B cell (primary cell): ENCODE measurements around the gene LAMP2. TPM values are rescaled to one million over a fixed set of nuclear protein-coding genes. Genes with fewer than 3 reads are reported as not detected.

Experiments used
- ATAC-seq: fragments of 200-7000 bp; cut with Tn5 transposase; one replicate; pipeline ENCODE4 v1.10.0; 2021; ENCODE audit warnings: low read depth, mild to moderate bottlenecking, moderate number of reproducible peaks, moderate library complexity
- CTCF ChIA-PET: fragments of 350-600 bp; sonication (Branson Sonifier 250); formaldehyde crosslinking; loops from one replicate; lab custom pipeline; 2021; ENCODE audit warnings: antibody characterized with exemption, inconsistent platforms; lab: Charles Lee
- POLR2A ChIA-PET: fragments of 350-600 bp; sonication (Branson Sonifier 250); formaldehyde crosslinking; loops from one replicate; lab custom pipeline; 2021; ENCODE audit warnings: antibody characterized with exemption; lab: Charles Lee
- DNase-seq: peaks from one replicate; pipeline ENCODE4 v3.0.0; 2013
- H2AFZ ChIP-seq: 2 replicates; pipeline ENCODE4 v1.6.1; 2012; ENCODE audit warnings: mild to moderate bottlenecking, low read depth, low read length; ENCODE audit not compliant: insufficient read depth, poor library complexity, severe bottlenecking
- H3K27ac ChIP-seq, 2 donors: 1 replicate in 1 of 2; 2 replicates in 1 of 2; pipeline ENCODE4 v1.5.1; 2012 to 2013; ENCODE audit warnings: low read length in 2 of 2, mild to moderate bottlenecking in 2 of 2, moderate library complexity in 1 of 2
- H3K27me3 ChIP-seq, 4 experiments: fragments of 200-600 bp in 1 of 4; sonication (generic) in 1 of 4; replicated peaks in 1 of 4; 1 replicate in 2 of 4; 2 replicates in 2 of 4; pipeline versions ENCODE4 v1.6.1 to v1.7.0; 2013 to 2016; ENCODE audit warnings: low read length in 3 of 4, mild to moderate bottlenecking in 2 of 4, mixed read lengths in 1 of 4, moderate library complexity in 1 of 4; ENCODE audit not compliant: insufficient read depth in 4 of 4, control insufficient read depth in 3 of 4; ENCODE audit errors: control extremely low read depth in 1 of 4
- H3K36me3 ChIP-seq, 2 experiments: replicated peaks in 1 of 2; 1 replicate in 1 of 2; 2 replicates in 1 of 2; pipeline versions ENCODE4 v1.6.1 to v1.7.1; 2013; ENCODE audit warnings: low read length in 1 of 2; ENCODE audit not compliant: insufficient read depth in 2 of 2, control insufficient read depth in 1 of 2; ENCODE audit errors: control extremely low read depth in 1 of 2, extremely low read depth in 1 of 2
- H3K4me1 ChIP-seq, 2 donors: fragments of 200-600 bp in 1 of 2; sonication (generic) in 1 of 2; 1 replicate in 1 of 2; 2 replicates in 1 of 2; pipeline versions ENCODE4 v1.5.1 to v1.6.1; 2013 to 2017; ENCODE audit warnings: low read length in 2 of 2; ENCODE audit not compliant: control insufficient read depth in 2 of 2, insufficient read depth in 2 of 2
- H3K4me2 ChIP-seq: replicated peaks from 2 replicates; pipeline ENCODE3; 2012; ENCODE audit warnings: mild to moderate bottlenecking, low read depth, low read length; ENCODE audit not compliant: poor library complexity, severe bottlenecking
- H3K4me3 ChIP-seq, 5 experiments: fragments of 200-600 bp in 1 of 5; sonication (generic) in 1 of 5; 1 replicate in 3 of 5; 2 replicates in 2 of 5; pipeline versions ENCODE4 v1.5.1 to v1.7.0; 2011 to 2016; ENCODE audit warnings: low read length in 4 of 5, mild to moderate bottlenecking in 4 of 5, low read depth in 2 of 5, control low read depth in 1 of 5, moderate library complexity in 1 of 5; ENCODE audit not compliant: insufficient read depth in 1 of 5; ENCODE audit errors: control extremely low read depth in 1 of 5, extremely low read depth in 1 of 5
- H3K79me2 ChIP-seq: fragments of 200-600 bp; sonication (generic); one replicate; pipeline ENCODE4 v1.6.0; 2016; ENCODE audit warnings: low read length; ENCODE audit not compliant: control insufficient read depth, insufficient read depth
- H3K9ac ChIP-seq: fragments of 200-600 bp; sonication (generic); 2 replicates; pipeline ENCODE4 v1.6.1; 2017; ENCODE audit warnings: mild to moderate bottlenecking, low read length, moderate library complexity
- H3K9me3 ChIP-seq, 3 donors: one replicate each; pipeline versions ENCODE4 v1.6.1 to v1.7.1; 2013; ENCODE audit warnings: low read length in 2 of 3; ENCODE audit not compliant: control insufficient read depth in 2 of 3, insufficient read depth in 1 of 3; ENCODE audit errors: control extremely low read depth in 1 of 3
- H4K20me1 ChIP-seq: 2 replicates; pipeline ENCODE4 v1.6.0; 2012; ENCODE audit warnings: mild to moderate bottlenecking, low read length; ENCODE audit not compliant: insufficient read depth, control insufficient read depth, poor library complexity, severe bottlenecking
- H3K27ac Mint-ChIP-seq: one replicate; pipeline ENCODE4 v1.8.0; 2021; ENCODE audit warnings: mixed read lengths
- H3K27me3 Mint-ChIP-seq: one replicate; pipeline ENCODE4 v1.8.0; 2021; ENCODE audit warnings: mixed read lengths
- H3K4me1 Mint-ChIP-seq: one replicate; pipeline ENCODE4 v1.8.0; 2021; ENCODE audit warnings: mixed read lengths
- H3K4me3 Mint-ChIP-seq: one replicate; pipeline ENCODE4 v1.8.0; 2021; ENCODE audit warnings: mixed read lengths
- H3K9me3 Mint-ChIP-seq: one replicate; pipeline ENCODE4 v1.8.0; 2022; ENCODE audit warnings: mixed read lengths; ENCODE audit not compliant: insufficient read depth
- EZH2 ChIP-seq: IDR thresholded peaks from 2 replicates; pipeline ENCODE4 v1.6.1; 2012; ENCODE audit warnings: borderline replicate concordance, low read depth, mild to moderate bottlenecking, moderate library complexity, low read length; ENCODE audit not compliant: insufficient read depth, poor library complexity, severe bottlenecking
- WGBS: methylation state at CpG from one replicate; pipeline ENCODE4 v1.1.5; 2013; ENCODE audit warnings: missing lambda C conversion rate; ENCODE audit not compliant: insufficient coverage; 5-methylcytosine and 5-hydroxymethylcytosine counted together
- intact Hi-C: fragments of 100-400 bp; cut with micrococcal nuclease; formaldehyde crosslinking; loops from one replicate; pipeline ENCODE4 v1.10.0; 2022
- polyA plus RNA-seq: library from polyadenylated mRNA; depleted of rRNA; stranded (reverse); fragments of >200 nt; gene quantifications from 2 replicates; pipeline ENCODE4 v1.2.3, GENCODE V29; 2012
- total RNA-seq, 2 donors: library from RNA; stranded (reverse); fragments of 120-200 nt in 1 of 2; gene quantifications; 1 replicate in 1 of 2; 2 replicates in 1 of 2; pipeline versions ENCODE4 v1.2.3 to v1.2.4, GENCODE V29; 2013 to 2022
- TF ChIP-seq, protein P1 (sequence below): fragments of 200-600 bp; IDR thresholded peaks from one replicate; pipeline ENCODE4 v1.8.0; 2022; ENCODE audit warnings: antibody characterized with exemption, mild to moderate bottlenecking

Gene LAMP2
- total and polyA plus RNA-seq, 2 donors (not counting 1 experiment from before 2014, with no cell fraction given) = 11.2 to 37.1 TPM

DNA sequence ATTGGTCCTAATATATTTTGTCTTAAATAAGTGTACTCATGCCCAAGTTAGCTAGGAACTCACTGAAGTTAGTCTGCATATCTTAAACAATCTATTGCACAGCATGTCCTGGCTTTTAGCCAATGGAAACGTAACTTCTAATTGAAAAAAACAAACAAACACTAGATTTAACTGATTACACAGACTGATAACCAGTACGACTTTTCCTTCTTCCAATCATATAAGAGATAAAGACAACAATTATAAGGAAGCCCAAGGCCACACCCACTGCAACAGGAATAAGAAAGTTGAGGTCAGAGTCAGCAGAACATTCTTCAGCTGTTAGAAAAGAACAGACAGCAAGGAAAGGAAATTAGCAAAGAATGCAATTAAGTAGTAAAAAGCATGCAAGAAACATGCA is 40.8 kb downstream of the LAMP2 start:
- CTCF ChIA-PET = interaction anchor here (2.6 kb wide), 1 partner anchor 22 kb away, joined by 6 read pairs; no protein-coding TSS in a partner anchor

DNA sequence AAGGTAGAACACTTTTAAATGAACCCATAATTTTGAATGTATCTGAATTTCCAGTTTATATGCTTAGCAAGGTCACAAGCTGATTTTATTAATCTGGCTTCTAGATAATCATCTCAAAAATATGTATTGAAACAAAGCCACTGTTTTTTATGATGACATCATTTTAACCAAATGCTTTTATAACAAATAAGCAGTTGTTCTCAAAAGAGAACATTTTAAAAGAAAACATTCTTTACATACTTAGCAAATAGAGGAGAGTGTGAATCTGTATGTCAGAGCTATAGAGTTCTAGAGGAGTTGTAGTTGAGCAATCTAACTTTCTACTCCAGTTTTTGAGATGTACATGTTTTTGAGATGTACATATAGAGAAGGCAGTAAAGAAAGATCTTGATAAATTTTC is 42.5 kb downstream of the LAMP2 start:
- no peaks in the 10 kb centered on the region for H4K20me1 ChIP-seq

More for the DNA sequence above, 40.8 kb downstream of the LAMP2 start:
- Histone ChIP-seq H3K4me2 (no peak overlapping the region), H3K4me3 (no peak overlapping the region), H3K36me3 (no peaks in the 10 kb centered on the region), H4K20me1 (no peaks in the 10 kb centered on the region), H3K27me3 (no peaks in the 10 kb centered on the region), H3K9ac (no peak overlapping the region), H3K9me3 (no peaks in the 10 kb centered on the region), H2AFZ (no peak overlapping the region), H3K4me1 (peaks cover 0 to 8% of the 10 kb centered on the region in 2 donors), H3K27ac (no peak overlapping the region), H3K79me2 (no peaks in the 10 kb centered on the region)
- DNase-seq (no peak), ATAC-seq (no peak)
- H3K4me3 Mint-ChIP-seq = no peak overlapping the region
- intact Hi-C loops = no loop called here
- no peaks in the 10 kb centered on the region for H3K9me3 Mint-ChIP-seq
- H3K4me1 Mint-ChIP-seq = peaks cover 30% of the 10 kb centered on the region
- POLR2A ChIA-PET = no interaction called here
- no peak for TF ChIP-seq EZH2
- TF ChIP-seq, protein P1, sequence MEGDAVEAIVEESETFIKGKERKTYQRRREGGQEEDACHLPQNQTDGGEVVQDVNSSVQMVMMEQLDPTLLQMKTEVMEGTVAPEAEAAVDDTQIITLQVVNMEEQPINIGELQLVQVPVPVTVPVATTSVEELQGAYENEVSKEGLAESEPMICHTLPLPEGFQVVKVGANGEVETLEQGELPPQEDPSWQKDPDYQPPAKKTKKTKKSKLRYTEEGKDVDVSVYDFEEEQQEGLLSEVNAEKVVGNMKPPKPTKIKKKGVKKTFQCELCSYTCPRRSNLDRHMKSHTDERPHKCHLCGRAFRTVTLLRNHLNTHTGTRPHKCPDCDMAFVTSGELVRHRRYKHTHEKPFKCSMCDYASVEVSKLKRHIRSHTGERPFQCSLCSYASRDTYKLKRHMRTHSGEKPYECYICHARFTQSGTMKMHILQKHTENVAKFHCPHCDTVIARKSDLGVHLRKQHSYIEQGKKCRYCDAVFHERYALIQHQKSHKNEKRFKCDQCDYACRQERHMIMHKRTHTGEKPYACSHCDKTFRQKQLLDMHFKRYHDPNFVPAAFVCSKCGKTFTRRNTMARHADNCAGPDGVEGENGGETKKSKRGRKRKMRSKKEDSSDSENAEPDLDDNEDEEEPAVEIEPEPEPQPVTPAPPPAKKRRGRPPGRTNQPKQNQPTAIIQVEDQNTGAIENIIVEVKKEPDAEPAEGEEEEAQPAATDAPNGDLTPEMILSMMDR = no peak
- no peak overlapping the region for H3K27ac Mint-ChIP-seq
- no CpG with 5 or more reads among the region's 2 CpGs for WGBS
- no peaks in the 10 kb centered on the region for H3K27me3 Mint-ChIP-seq

More for the DNA sequence above, 42.5 kb downstream of the LAMP2 start:
- intact Hi-C loops = no loop called here
- Mint-ChIP-seq H3K27ac (no peak overlapping the region), H3K9me3 (no peaks in the 10 kb centered on the region), H3K4me3 (no peak overlapping the region), H3K27me3 (no peaks in the 10 kb centered on the region), H3K4me1 (peaks cover 20% of the 10 kb centered on the region)
- Histone ChIP-seq H3K36me3 (no peaks in the 10 kb centered on the region), H3K4me2 (no peak overlapping the region), H3K9me3 (no peaks in the 10 kb centered on the region), H3K27me3 (no peaks in the 10 kb centered on the region), H3K4me1 (peaks cover 0 to 8% of the 10 kb centered on the region in 2 donors), H3K27ac (no peak overlapping the region), H3K4me3 (no peak overlapping the region), H3K9ac (no peak overlapping the region), H3K79me2 (no peaks in the 10 kb centered on the region), H2AFZ (no peak overlapping the region)
- ChIA-PET CTCF (interaction anchor here (1.0 to 2.6 kb wide), 2 partner anchors 8 to 23 kb away, joined by 3 to 6 read pairs; no protein-coding TSS in a partner anchor), POLR2A (no interaction called here)
- DNase-seq = no peak
- no peak for TF ChIP-seq EZH2
- TF ChIP-seq, protein P1 = no peak
- ATAC-seq = no peak
